GM12878 (cell line): Measurements from ENCODE around the gene CTNNA2. TPM values are rescaled to one million over a fixed set of nuclear protein-coding genes. Genes with fewer than 3 reads are reported as not detected.

Experiments
- ATAC-seq: fragments of 200-7000 bp; cut with Tn5 transposase; 3 replicates; pipeline ENCODE4 v1.9.1; 2020; ENCODE audit warnings: mild to moderate bottlenecking, moderate library complexity
- BruUV-seq: library from RNA; stranded (reverse); fragments of 400-500 nt; replicated peaks from 2 replicates; lab custom pipeline; 2021; lab: Mats Ljungman, UMichigan
- CTCF ChIA-PET: fragments of 300-600 bp; sonication (Branson Sonifier 250); formaldehyde crosslinking; extraction: SDS; loops from one replicate; lab custom pipeline; 2021; ENCODE audit warnings: inconsistent platforms; lab: Yijun Ruan, JAX
- POLR2A ChIA-PET: fragments of 350-600 bp; formaldehyde crosslinking; extraction: SDS; loops from one replicate; lab custom pipeline; 2021; ENCODE audit warnings: inconsistent platforms; lab: Charles Lee
- RAD21 ChIA-PET: fragments of 300-600 bp; sonication (Branson Sonifier 250); formaldehyde crosslinking; loops from one replicate; lab custom pipeline; 2023; ENCODE audit warnings: antibody characterized with exemption; ENCODE audit not compliant: unreplicated experiment; lab: Charles Lee
- SMC1A ChIA-PET: fragments of 300-600 bp; sonication (Branson Sonifier 250); formaldehyde crosslinking; loops from one replicate; lab custom pipeline; 2023; ENCODE audit not compliant: unreplicated experiment, uncharacterized antibody; lab: Charles Lee
- DNase-seq: peaks from one replicate; pipeline ENCODE4 v3.0.0-alpha.2; 2011; ENCODE audit warnings: low read depth, low spot score
- FAIRE-seq: peaks from 3 replicates; lab custom pipeline; 2011; peaks lifted over from hg19 to GRCh38; lab: Jason Lieb, UNC
- H2AFZ ChIP-seq: 2 replicates; pipeline ENCODE4 v1.6.0; 2011; ENCODE audit warnings: low read depth, low read length, control low read depth; ENCODE audit not compliant: control insufficient read depth
- H3K27ac ChIP-seq: 2 replicates; pipeline ENCODE4 v1.5.1; 2011; ENCODE audit warnings: control low read depth; ENCODE audit not compliant: control insufficient read depth, insufficient read depth
- H3K27me3 ChIP-seq, 2 experiments: replicated peaks in 1 of 2; 2 replicates each; pipeline versions ENCODE4 v1.6.0 to v1.6.1; 2011; ENCODE audit warnings: low read length in 1 of 2; ENCODE audit not compliant: control insufficient read depth in 2 of 2, insufficient read depth in 2 of 2
- H3K36me3 ChIP-seq, 2 experiments: 2 replicates each; pipeline ENCODE4 v1.5.1; 2011; ENCODE audit warnings: low read length in 1 of 2; ENCODE audit not compliant: control insufficient read depth in 2 of 2, insufficient read depth in 2 of 2
- H3K4me1 ChIP-seq: 2 replicates; pipeline ENCODE4 v1.6.1; 2011; ENCODE audit warnings: mild to moderate bottlenecking, low read length, moderate library complexity, mixed read lengths; ENCODE audit not compliant: control insufficient read depth, insufficient read depth
- H3K4me2 ChIP-seq: 2 replicates; pipeline ENCODE4 v1.6.0; 2011; ENCODE audit warnings: control low read depth; ENCODE audit not compliant: control insufficient read depth, insufficient read depth
- H3K4me3 ChIP-seq: fragments of 200-600 bp; sonication (generic); 2 replicates; pipeline ENCODE4 v1.5.1; 2016
- H3K79me2 ChIP-seq: 2 replicates; pipeline ENCODE4 v1.6.0; 2011; ENCODE audit warnings: low read length; ENCODE audit not compliant: control insufficient read depth, insufficient read depth
- H3K9ac ChIP-seq: 2 replicates; pipeline ENCODE4 v1.8.0; 2011; ENCODE audit warnings: low read length, control low read depth, mixed read lengths; ENCODE audit not compliant: control insufficient read depth, insufficient read depth
- H3K9me3 ChIP-seq: replicated peaks from 3 replicates; pipeline ENCODE4 v1.5.1; 2011; ENCODE audit warnings: mild to moderate bottlenecking, low read length; ENCODE audit not compliant: control insufficient read depth, insufficient read depth
- H4K20me1 ChIP-seq: 2 replicates; pipeline ENCODE4 v1.6.0; 2011; ENCODE audit not compliant: control insufficient read depth, insufficient read depth
- ETV6 ChIP-seq, 2 experiments: fragments of 450-650 bp in 1 of 2; IDR thresholded peaks in 1 of 2; conservative IDR thresholded peaks in 1 of 2; 2 replicates each; pipeline ENCODE4 v1.6.1; 2014; ENCODE audit warnings: antibody characterized with exemption in 1 of 2, borderline replicate concordance in 1 of 2, low read depth in 1 of 2, mild to moderate bottlenecking in 1 of 2, moderate library complexity in 1 of 2
- IKZF1 ChIP-seq: fragments of 450-650 bp; conservative IDR thresholded peaks from 2 replicates; pipeline ENCODE4 v1.6.1; 2017; ENCODE audit warnings: antibody characterized with exemption, mild to moderate bottlenecking
- MXI1 ChIP-seq: fragments of 150-350 bp; IDR thresholded peaks from 2 replicates; pipeline ENCODE4 v1.6.1; 2011; ENCODE audit warnings: low read depth, mild to moderate bottlenecking, inconsistent platforms, low read length, improper control_type of control experiment
- NBN ChIP-seq: fragments of 450-650 bp; IDR thresholded peaks from 2 replicates; pipeline ENCODE4 v1.6.1; 2016
- RELA ChIP-seq: fragments of 450-650 bp; IDR thresholded peaks from 2 replicates; pipeline ENCODE4 v1.8.0; 2014; ENCODE audit warnings: borderline replicate concordance; ENCODE audit not compliant: partially characterized antibody
- SRF ChIP-seq, 2 experiments: IDR thresholded peaks; 2 replicates each; pipeline ENCODE4 v1.6.1; 2011; ENCODE audit warnings: low read depth in 2 of 2, low read length in 2 of 2, mild to moderate bottlenecking in 1 of 2, moderate library complexity in 1 of 2
- SUPT20H ChIP-seq: IDR thresholded peaks from 2 replicates; pipeline ENCODE4 v1.6.1; 2011; ENCODE audit warnings: low read depth, mild to moderate bottlenecking, low read length, moderate library complexity, borderline replicate concordance; ENCODE audit not compliant: control insufficient read depth
- TCF7 ChIP-seq: IDR thresholded peaks from 2 replicates; pipeline ENCODE4 v1.6.1; 2014; ENCODE audit warnings: antibody characterized with exemption, borderline replicate concordance
- WGBS: methylation state at CpG from one replicate; pipeline ENCODE4 v1.1.6; 2016; ENCODE audit warnings: low lambda C conversion rate; ENCODE audit not compliant: insufficient replicate concordance, insufficient coverage; ENCODE audit errors: missing lambda C conversion rate; 5-methylcytosine and 5-hydroxymethylcytosine counted together
- in situ Hi-C: fragments of 300-500 bp; cut with MboI; formaldehyde crosslinking; loops from 9 replicates; pipeline ENCODE4 v1.14.3; 2018; ENCODE audit warnings: mixed read lengths
- intact Hi-C: fragments of 100-400 bp; cut with micrococcal nuclease; formaldehyde crosslinking; loops from one replicate; pipeline ENCODE4 v1.14.2; 2022; ENCODE audit not compliant: unreplicated experiment
- polyA plus RNA-seq, 11 experiments: library from polyadenylated mRNA; depleted of rRNA in 4 of 11; unstranded in 6 of 11; stranded (reverse) in 5 of 11; fragments of >200 nt; fragmentation: Nextera tagmentation in 4 of 11; fragmentation: Illumina TruSeq in 1 of 11; extraction: Ambion mirVana in 4 of 11; extraction: Trizol in 1 of 11; gene quantifications; 1 replicate in 1 of 11; 2 replicates in 10 of 11; pipeline versions ENCODE4 v1.2.1 to v1.2.3, GENCODE V29; 2011 to 2016; ENCODE audit warnings: inconsistent platforms in 2 of 11, missing spikeins in 2 of 11, low read depth in 1 of 11
- total RNA-seq, 4 experiments: library from RNA; depleted of rRNA in 3 of 4; stranded (reverse); fragments of >200 nt in 3 of 4; fragmentation: Illumina TruSeq in 1 of 4; extraction: Trizol in 1 of 4; gene quantifications; 2 replicates each; pipeline versions ENCODE4 v1.2.1 to v1.2.3, GENCODE V29; 2013 to 2021
- TF ChIP-seq, protein P1 (sequence below): IDR thresholded peaks from 2 replicates; pipeline ENCODE4 v1.6.1; 2012; ENCODE audit warnings: low read depth, low read length, improper control_type of control experiment
- TF ChIP-seq, protein P2 (sequence below): fragments of 450-650 bp; IDR thresholded peaks from 2 replicates; pipeline ENCODE4 v1.6.1; 2017; ENCODE audit warnings: antibody characterized with exemption, mild to moderate bottlenecking, moderate library complexity
- TF ChIP-seq, protein P3 (sequence below): fragments of 450-650 bp; IDR thresholded peaks from 2 replicates; pipeline ENCODE4 v1.6.1; 2016; ENCODE audit warnings: mild to moderate bottlenecking
- TF ChIP-seq, protein P4 (sequence below): fragments of 450-650 bp; IDR thresholded peaks from 2 replicates; pipeline ENCODE4 v1.6.1; 2017; ENCODE audit warnings: mild to moderate bottlenecking

CTNNA2 gene
- total and polyA plus RNA-seq, 10 of the 15 experiments (the other 5 are each of a cell fraction or from before 2014, with no cell fraction given) = 2.4 to 36.2 (median 6.6) TPM

DNA sequence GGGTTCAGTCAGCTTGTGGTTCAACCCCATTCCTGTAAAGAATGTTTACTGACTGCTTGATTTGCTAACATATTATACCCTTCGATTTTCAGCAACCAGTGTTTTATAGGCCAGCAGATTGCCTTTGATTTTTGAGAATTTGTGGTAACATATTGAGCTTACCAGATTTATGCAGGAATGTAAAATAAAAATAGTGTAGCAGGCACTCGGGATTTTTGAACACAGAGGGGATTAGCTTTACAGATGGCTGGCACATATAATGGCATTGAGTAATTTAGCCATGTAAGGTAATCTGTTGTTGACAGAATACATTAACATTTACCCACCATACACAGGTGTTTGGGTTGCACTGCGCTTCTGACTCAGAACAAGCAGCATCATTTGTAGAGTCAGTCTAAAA, 437.7 kb downstream of the CTNNA2 start (continued):
- TF ChIP-seq ETV6 (conservative IDR thresholded peaks at IDR 0.05 in 1 of 2, IDR thresholded peaks at IDR 0.05 in 1 of 2; ENCODE audit: borderline replicate concordance in 1 of 2, low read depth in 1 of 2) (no peak), RELA (no peak), TCF7 (no peak)

DNA sequence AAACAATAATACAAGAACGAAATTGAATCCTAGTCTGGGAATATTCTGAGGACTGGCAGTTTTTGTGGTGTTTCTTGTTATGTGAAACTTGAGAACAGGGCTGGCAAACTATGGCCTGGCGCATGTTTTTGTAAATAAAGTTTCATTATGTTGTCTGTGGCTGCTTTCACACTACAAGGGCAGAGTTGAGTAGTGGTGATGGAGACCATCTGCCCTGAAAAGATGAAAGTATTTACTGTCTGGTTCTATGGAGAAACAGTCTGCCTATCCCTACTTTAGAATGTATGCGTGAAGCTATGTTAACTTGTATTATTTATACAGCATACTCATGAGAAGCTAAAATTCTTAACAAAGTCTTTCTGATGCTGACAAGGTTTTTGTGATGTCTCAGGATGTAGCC, 439.8 kb downstream of the CTNNA2 start:
- no peak overlapping the region for H3K9ac ChIP-seq
- intact Hi-C loops (no loop called here), in situ Hi-C loops (no loop called here)
- no peak for ATAC-seq
- H3K4me3 ChIP-seq = no peak overlapping the region
- no peaks in the 10 kb centered on the region for H3K4me1 ChIP-seq
- ChIA-PET CTCF (no interaction called here), POLR2A (no interaction called here), RAD21 (no interaction called here), SMC1A (no interaction called here)
- no peak overlapping the region for H3K27ac ChIP-seq
- no TSS peak for BruUV-seq
- H3K4me2 ChIP-seq = no peak overlapping the region
- H3K27me3 ChIP-seq = no peaks in the 10 kb centered on the region
- no peaks in the 10 kb centered on the region for H3K9me3 ChIP-seq
- no peak for FAIRE-seq
- no peaks in the 10 kb centered on the region for H3K36me3 ChIP-seq
- no peaks in the 10 kb centered on the region for H3K79me2 ChIP-seq
- DNase-seq = no peak
- H4K20me1 ChIP-seq = no peaks in the 10 kb centered on the region
- no peak overlapping the region for H2AFZ ChIP-seq
- TF ChIP-seq, protein P1, sequence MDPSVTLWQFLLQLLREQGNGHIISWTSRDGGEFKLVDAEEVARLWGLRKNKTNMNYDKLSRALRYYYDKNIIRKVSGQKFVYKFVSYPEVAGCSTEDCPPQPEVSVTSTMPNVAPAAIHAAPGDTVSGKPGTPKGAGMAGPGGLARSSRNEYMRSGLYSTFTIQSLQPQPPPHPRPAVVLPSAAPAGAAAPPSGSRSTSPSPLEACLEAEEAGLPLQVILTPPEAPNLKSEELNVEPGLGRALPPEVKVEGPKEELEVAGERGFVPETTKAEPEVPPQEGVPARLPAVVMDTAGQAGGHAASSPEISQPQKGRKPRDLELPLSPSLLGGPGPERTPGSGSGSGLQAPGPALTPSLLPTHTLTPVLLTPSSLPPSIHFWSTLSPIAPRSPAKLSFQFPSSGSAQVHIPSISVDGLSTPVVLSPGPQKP = no peak
- TF ChIP-seq IKZF1 = no peak
- no peak for TF ChIP-seq NBN
- TF ChIP-seq, protein P2, sequence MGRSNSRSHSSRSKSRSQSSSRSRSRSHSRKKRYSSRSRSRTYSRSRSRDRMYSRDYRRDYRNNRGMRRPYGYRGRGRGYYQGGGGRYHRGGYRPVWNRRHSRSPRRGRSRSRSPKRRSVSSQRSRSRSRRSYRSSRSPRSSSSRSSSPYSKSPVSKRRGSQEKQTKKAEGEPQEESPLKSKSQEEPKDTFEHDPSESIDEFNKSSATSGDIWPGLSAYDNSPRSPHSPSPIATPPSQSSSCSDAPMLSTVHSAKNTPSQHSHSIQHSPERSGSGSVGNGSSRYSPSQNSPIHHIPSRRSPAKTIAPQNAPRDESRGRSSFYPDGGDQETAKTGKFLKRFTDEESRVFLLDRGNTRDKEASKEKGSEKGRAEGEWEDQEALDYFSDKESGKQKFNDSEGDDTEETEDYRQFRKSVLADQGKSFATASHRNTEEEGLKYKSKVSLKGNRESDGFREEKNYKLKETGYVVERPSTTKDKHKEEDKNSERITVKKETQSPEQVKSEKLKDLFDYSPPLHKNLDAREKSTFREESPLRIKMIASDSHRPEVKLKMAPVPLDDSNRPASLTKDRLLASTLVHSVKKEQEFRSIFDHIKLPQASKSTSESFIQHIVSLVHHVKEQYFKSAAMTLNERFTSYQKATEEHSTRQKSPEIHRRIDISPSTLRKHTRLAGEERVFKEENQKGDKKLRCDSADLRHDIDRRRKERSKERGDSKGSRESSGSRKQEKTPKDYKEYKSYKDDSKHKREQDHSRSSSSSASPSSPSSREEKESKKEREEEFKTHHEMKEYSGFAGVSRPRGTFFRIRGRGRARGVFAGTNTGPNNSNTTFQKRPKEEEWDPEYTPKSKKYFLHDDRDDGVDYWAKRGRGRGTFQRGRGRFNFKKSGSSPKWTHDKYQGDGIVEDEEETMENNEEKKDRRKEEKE = no peak
- TF ChIP-seq MXI1 = no peak
- no peak for TF ChIP-seq SUPT20H
- TF ChIP-seq, protein P3, sequence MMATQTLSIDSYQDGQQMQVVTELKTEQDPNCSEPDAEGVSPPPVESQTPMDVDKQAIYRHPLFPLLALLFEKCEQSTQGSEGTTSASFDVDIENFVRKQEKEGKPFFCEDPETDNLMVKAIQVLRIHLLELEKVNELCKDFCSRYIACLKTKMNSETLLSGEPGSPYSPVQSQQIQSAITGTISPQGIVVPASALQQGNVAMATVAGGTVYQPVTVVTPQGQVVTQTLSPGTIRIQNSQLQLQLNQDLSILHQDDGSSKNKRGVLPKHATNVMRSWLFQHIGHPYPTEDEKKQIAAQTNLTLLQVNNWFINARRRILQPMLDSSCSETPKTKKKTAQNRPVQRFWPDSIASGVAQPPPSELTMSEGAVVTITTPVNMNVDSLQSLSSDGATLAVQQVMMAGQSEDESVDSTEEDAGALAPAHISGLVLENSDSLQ = no peak
- TF ChIP-seq, protein P4, sequence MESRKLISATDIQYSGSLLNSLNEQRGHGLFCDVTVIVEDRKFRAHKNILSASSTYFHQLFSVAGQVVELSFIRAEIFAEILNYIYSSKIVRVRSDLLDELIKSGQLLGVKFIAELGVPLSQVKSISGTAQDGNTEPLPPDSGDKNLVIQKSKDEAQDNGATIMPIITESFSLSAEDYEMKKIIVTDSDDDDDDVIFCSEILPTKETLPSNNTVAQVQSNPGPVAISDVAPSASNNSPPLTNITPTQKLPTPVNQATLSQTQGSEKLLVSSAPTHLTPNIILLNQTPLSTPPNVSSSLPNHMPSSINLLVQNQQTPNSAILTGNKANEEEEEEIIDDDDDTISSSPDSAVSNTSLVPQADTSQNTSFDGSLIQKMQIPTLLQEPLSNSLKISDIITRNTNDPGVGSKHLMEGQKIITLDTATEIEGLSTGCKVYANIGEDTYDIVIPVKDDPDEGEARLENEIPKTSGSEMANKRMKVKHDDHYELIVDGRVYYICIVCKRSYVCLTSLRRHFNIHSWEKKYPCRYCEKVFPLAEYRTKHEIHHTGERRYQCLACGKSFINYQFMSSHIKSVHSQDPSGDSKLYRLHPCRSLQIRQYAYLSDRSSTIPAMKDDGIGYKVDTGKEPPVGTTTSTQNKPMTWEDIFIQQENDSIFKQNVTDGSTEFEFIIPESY = no peak
- TF ChIP-seq SRF (IDR thresholded peaks at IDR 0.05; ENCODE audit: low read depth in 2 of 2, low read length in 2 of 2) = no peak
- WGBS = 62% methylated on average over 3 of the region's 3 CpGs
